Measurements from ENCODE around the gene GRB7. TPM values are rescaled to one million over a fixed set of nuclear protein-coding genes. Genes with fewer than 3 reads are reported as not detected.

GRB7 gene
- total and polyA plus RNA-seq, 2 of the 4 experiments (the other 2 are of a cell fraction), result 0.18 to 0.36 TPM

GRCh38 chr17:39755554-39756379, 18.0 kb downstream of the GRB7 start:
- peak overlapping the region; percentile 99 for H2AFZ ChIP-seq (replicated peaks; ENCODE audit: low read length, poor library complexity)
- no CpG with 5 or more reads among the region's 18 CpGs for WGBS, 2 experiments (ENCODE audit: extremely low coverage in 2 of 2, insufficient read length in 1 of 2)
- in situ Hi-C loops (cut with MboI; ENCODE audit: low sequenced_read_pairs), result no loop called here

More at GRCh38 chr17:39755554-39756379, 18.0 kb downstream of the GRB7 start:
- Histone ChIP-seq H3K79me1 (ENCODE audit: low read depth in 1 of 2, low read length in 2 of 2) (no peaks in the 10 kb centered on the region; a peak in 1 of 4 replicates), H2BK5ac (ENCODE audit: low read depth, low read length, poor library complexity, severe bottlenecking) (peak overlapping the region; percentile 50), H3K23ac (ENCODE audit: low read depth, low read length) (no peak overlapping the region), H3K14ac (replicated peaks; ENCODE audit: low read depth, low read length) (no peak overlapping the region), H4K8ac (ENCODE audit: low read depth in 2 of 2, low read length in 2 of 2) (peak overlapping the region; percentile 84 to 94; a peak in 3 of 4 replicates), H3K27me3 (ENCODE audit: control insufficient read depth, insufficient read depth, low read length) (peaks cover 24% of the 10 kb centered on the region), H3K4me2 (ENCODE audit: low read depth, low read length) (no peak overlapping the region), H3K9me1 (ENCODE audit: insufficient read depth, low read length) (no peaks in the 10 kb centered on the region; the same call in 1 of the 2 replicates), H4K5ac (ENCODE audit: low read depth, low read length) (no peak overlapping the region), H4K20me1 (ENCODE audit: insufficient read depth, low read length) (no peaks in the 10 kb centered on the region), H2BK120ac (ENCODE audit: low read depth, low read length) (no peak overlapping the region), H3K4me1 (ENCODE audit: control insufficient read depth, insufficient read depth, low read length) (peaks cover 4% of the 10 kb centered on the region), H2AK9ac (replicated peaks; ENCODE audit: low read depth, low read length, poor library complexity) (peak overlapping the region; percentile 18), H3K9ac (ENCODE audit: low read depth, low read length) (no peak overlapping the region), H2AK5ac (ENCODE audit: low read depth, low read length) (no peak overlapping the region), H3K4ac (ENCODE audit: low read depth, low read length) (no peak overlapping the region; the same call in 1 of the 2 replicates), H2BK15ac (ENCODE audit: low read depth, low read length) (no peak overlapping the region), H2BK20ac (ENCODE audit: low read depth, low read length) (no peak overlapping the region), H3K18ac (ENCODE audit: low read depth, low read length) (no peak overlapping the region), H3K9me3 (ENCODE audit: control insufficient read depth, insufficient read depth, low read length) (no peaks in the 10 kb centered on the region), H3K56ac (ENCODE audit: extremely low read depth, insufficient read depth, low read length) (no peak overlapping the region), H3K27ac (ENCODE audit: insufficient read depth, low read length) (no peak overlapping the region), H4K91ac (ENCODE audit: insufficient read depth, low read depth, low read length) (no peak overlapping the region), H3K4me3 (ENCODE audit: insufficient read depth, low read depth, low read length) (no peak overlapping the region), H3K36me3 (ENCODE audit: control insufficient read depth, insufficient read depth, low read length) (no peaks in the 10 kb centered on the region)
- BruUV-seq (replicated peaks), result no TSS peak
- DNase-seq (peak; percentile 24), ATAC-seq (ENCODE audit: low read depth) (no peak)
- intact Hi-C loops (cut with micrococcal nuclease) (no loop called here), dilution Hi-C loops (cut with HindIII; ENCODE audit: low sequenced_read_pairs, unreplicated experiment) (no loop called here)
- TF ChIP-seq RAD21 (IDR thresholded peaks at IDR 0.05; ENCODE audit: low read length) (no peak), RFX5 (IDR thresholded peaks at IDR 0.05; ENCODE audit: low read depth, low read length) (no peak), MAFK (IDR thresholded peaks at IDR 0.05; ENCODE audit: low read depth, low read length) (no peak), BHLHE40 (IDR thresholded peaks at IDR 0.05; ENCODE audit: low read depth, low read length) (peak; percentile 79), CTCF (conservative IDR thresholded peaks at IDR 0.05; ENCODE audit: low read depth, low read length) (no peak), CEBPB (IDR thresholded peaks at IDR 0.05; ENCODE audit: low read depth, low read length) (no peak), POLR2A (IDR thresholded peaks at IDR 0.05; ENCODE audit: low read depth, low read length) (no peak)
- TF ChIP-seq, protein P1, sequence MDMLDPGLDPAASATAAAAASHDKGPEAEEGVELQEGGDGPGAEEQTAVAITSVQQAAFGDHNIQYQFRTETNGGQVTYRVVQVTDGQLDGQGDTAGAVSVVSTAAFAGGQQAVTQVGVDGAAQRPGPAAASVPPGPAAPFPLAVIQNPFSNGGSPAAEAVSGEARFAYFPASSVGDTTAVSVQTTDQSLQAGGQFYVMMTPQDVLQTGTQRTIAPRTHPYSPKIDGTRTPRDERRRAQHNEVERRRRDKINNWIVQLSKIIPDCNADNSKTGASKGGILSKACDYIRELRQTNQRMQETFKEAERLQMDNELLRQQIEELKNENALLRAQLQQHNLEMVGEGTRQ (IDR thresholded peaks at IDR 0.05; ENCODE audit: low read depth, low read length), result no peak
- ChIA-PET CTCF (interaction anchor here (0.5 to 1.0 kb wide), 2 partner anchors 134 to 160 kb away, joined by 3 to 4 read pairs; no protein-coding TSS in a partner anchor), POLR2A (ENCODE audit: unreplicated experiment) (no interaction called here)

Measured in IMR-90 (cell line).